K562 (cell line): ENCODE data around the gene GLIPR1L2.

Experiments used
- EZH2 ChIP-seq: IDR thresholded peaks from 2 replicates; pipeline ENCODE4 v1.6.1; 2012; ENCODE audit warnings: low read depth, mild to moderate bottlenecking, inconsistent platforms, low read length, borderline replicate concordance
- HCFC1 ChIP-seq: IDR thresholded peaks from 2 replicates; pipeline ENCODE4 v1.6.1; 2012; ENCODE audit warnings: low read depth, low read length, improper control_type of control experiment
- MTA2 ChIP-seq: fragments of 450-650 bp; IDR thresholded peaks from 2 replicates; pipeline ENCODE4 v1.6.1; 2016; ENCODE audit warnings: low read depth
- POLR2A ChIP-seq: fragments of 450-650 bp; conservative IDR thresholded peaks from 2 replicates; pipeline ENCODE4 v1.6.1; 2016
- POLR2G ChIP-seq: fragments of 200-400 bp; formaldehyde crosslinking; IDR thresholded peaks from 2 replicates; pipeline ENCODE4 v1.6.1; 2017; ENCODE audit warnings: low read depth, mild to moderate bottlenecking, antibody characterized with exemption, low read length, moderate library complexity
- SRSF3 ChIP-seq: fragments of 200-400 bp; formaldehyde crosslinking; IDR thresholded peaks from 2 replicates; pipeline ENCODE4 v1.6.1; 2016; ENCODE audit warnings: mild to moderate bottlenecking, low read length, moderate library complexity; ENCODE audit not compliant: insufficient read depth
- ZC3H4 ChIP-seq: sonication (generic); formaldehyde crosslinking; IDR thresholded peaks from 2 replicates; pipeline ENCODE4 v1.9.0; 2021; ENCODE audit warnings: missing genetic modification reagents, borderline replicate concordance
- ZNF143 ChIP-seq: sonication (generic); formaldehyde crosslinking; IDR thresholded peaks from 2 replicates; pipeline ENCODE4 v1.9.0; 2022; ENCODE audit warnings: mild to moderate bottlenecking, missing genetic modification reagents
- ZNF780A ChIP-seq: fragments of 250-450 bp; sonication (Bioruptor Pico); IDR thresholded peaks from 2 replicates; pipeline ENCODE4 v1.5.0; 2021; ENCODE audit warnings: mild to moderate bottlenecking
- TF ChIP-seq, protein P1 (sequence below), 2 experiments: IDR thresholded peaks; 2 replicates each; pipeline ENCODE4 v1.6.1; 2012; ENCODE audit warnings: improper control_type of control experiment in 2 of 2, low read depth in 2 of 2, low read length in 2 of 2, borderline replicate concordance in 1 of 2
- TF ChIP-seq, protein P2 (sequence below): fragments of 250-450 bp; sonication (Bioruptor Pico); IDR thresholded peaks from 2 replicates; pipeline ENCODE4 v1.8.0; 2021; ENCODE audit warnings: borderline replicate concordance, mild to moderate bottlenecking, moderate library complexity; ENCODE audit not compliant: poor library complexity, severe bottlenecking
- TF ChIP-seq, protein P3 (sequence below), 3 experiments: fragments of 200-800 bp in 1 of 3; fragments of 250-450 bp in 1 of 3; fragments of 450-650 bp in 1 of 3; sonication (Bioruptor Pico) in 1 of 3; sonication (Bioruptor generic) in 1 of 3; formaldehyde crosslinking in 1 of 3; IDR thresholded peaks; 2 replicates each; pipeline versions ENCODE4 v1.6.1 to v1.8.0; 2016 to 2022; ENCODE audit warnings: mild to moderate bottlenecking in 2 of 3, missing genetic modification characterization in 2 of 3, missing compliant biosample characterization in 1 of 3, moderate library complexity in 1 of 3

DNA sequence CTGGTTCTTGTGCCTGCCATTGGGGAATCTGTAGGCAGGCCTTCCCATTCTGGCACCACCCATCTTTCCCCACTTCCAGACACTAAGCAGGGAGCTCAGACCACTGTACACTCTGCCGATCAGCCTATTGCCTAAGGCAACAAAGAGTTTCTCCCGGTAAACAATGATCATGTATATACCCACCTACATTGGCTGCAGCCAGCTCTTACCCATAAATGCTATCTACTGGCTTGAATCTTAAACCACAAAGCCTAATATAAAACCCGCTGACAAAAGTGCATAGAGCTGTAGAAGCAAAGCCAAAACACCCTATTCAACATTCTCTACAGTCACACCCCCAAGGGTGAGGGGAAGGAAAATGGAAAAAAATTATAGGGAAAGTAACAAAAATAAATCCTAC is 68.9 kb downstream of the GLIPR1L2 start:
- no peak for TF ChIP-seq MTA2
- TF ChIP-seq, protein P1, sequence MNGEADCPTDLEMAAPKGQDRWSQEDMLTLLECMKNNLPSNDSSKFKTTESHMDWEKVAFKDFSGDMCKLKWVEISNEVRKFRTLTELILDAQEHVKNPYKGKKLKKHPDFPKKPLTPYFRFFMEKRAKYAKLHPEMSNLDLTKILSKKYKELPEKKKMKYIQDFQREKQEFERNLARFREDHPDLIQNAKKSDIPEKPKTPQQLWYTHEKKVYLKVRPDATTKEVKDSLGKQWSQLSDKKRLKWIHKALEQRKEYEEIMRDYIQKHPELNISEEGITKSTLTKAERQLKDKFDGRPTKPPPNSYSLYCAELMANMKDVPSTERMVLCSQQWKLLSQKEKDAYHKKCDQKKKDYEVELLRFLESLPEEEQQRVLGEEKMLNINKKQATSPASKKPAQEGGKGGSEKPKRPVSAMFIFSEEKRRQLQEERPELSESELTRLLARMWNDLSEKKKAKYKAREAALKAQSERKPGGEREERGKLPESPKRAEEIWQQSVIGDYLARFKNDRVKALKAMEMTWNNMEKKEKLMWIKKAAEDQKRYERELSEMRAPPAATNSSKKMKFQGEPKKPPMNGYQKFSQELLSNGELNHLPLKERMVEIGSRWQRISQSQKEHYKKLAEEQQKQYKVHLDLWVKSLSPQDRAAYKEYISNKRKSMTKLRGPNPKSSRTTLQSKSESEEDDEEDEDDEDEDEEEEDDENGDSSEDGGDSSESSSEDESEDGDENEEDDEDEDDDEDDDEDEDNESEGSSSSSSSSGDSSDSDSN (IDR thresholded peaks at IDR 0.05; ENCODE audit: borderline replicate concordance in 1 of 2, low read depth in 2 of 2, low read length in 2 of 2) = no peak
- TF ChIP-seq EZH2 = no peak
- TF ChIP-seq POLR2G = no peak
- no peak for TF ChIP-seq POLR2A
- no peak for TF ChIP-seq ZNF143 (CRISPR knock-in tag)
- TF ChIP-seq ZC3H4 (CRISPR knock-in tag) = no peak
- TF ChIP-seq HCFC1 = no peak
- TF ChIP-seq, protein P2, sequence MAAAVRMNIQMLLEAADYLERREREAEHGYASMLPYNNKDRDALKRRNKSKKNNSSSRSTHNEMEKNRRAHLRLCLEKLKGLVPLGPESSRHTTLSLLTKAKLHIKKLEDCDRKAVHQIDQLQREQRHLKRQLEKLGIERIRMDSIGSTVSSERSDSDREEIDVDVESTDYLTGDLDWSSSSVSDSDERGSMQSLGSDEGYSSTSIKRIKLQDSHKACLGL = no peak
- TF ChIP-seq SRSF3 = no peak
- TF ChIP-seq, protein P3, sequence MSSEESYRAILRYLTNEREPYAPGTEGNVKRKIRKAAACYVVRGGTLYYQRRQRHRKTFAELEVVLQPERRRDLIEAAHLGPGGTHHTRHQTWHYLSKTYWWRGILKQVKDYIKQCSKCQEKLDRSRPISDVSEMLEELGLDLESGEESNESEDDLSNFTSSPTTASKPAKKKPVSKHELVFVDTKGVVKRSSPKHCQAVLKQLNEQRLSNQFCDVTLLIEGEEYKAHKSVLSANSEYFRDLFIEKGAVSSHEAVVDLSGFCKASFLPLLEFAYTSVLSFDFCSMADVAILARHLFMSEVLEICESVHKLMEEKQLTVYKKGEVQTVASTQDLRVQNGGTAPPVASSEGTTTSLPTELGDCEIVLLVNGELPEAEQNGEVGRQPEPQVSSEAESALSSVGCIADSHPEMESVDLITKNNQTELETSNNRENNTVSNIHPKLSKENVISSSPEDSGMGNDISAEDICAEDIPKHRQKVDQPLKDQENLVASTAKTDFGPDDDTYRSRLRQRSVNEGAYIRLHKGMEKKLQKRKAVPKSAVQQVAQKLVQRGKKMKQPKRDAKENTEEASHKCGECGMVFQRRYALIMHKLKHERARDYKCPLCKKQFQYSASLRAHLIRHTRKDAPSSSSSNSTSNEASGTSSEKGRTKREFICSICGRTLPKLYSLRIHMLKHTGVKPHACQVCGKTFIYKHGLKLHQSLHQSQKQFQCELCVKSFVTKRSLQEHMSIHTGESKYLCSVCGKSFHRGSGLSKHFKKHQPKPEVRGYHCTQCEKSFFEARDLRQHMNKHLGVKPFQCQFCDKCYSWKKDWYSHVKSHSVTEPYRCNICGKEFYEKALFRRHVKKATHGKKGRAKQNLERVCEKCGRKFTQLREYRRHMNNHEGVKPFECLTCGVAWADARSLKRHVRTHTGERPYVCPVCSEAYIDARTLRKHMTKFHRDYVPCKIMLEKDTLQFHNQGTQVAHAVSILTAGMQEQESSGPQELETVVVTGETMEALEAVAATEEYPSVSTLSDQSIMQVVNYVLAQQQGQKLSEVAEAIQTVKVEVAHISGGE (CRISPR knock-in tag; IDR thresholded peaks at IDR 0.05) = no peak
- TF ChIP-seq ZNF780A (CRISPR knock-in tag) = no peak
